B cell (primary cell): ENCODE measurements around the gene PNRC2. TPM values are rescaled to one million over a fixed set of nuclear protein-coding genes. Genes with fewer than 3 reads are reported as not detected.
"Not testable (repeated sequence)": the region's sequence is repeated elsewhere in the genome, so short reads cannot be mapped to it uniquely, and the experiment has no call there.

Experiments
- ATAC-seq: fragments of 200-7000 bp; cut with Tn5 transposase; one replicate; pipeline ENCODE4 v1.10.0; 2021; ENCODE audit warnings: low read depth, mild to moderate bottlenecking, moderate number of reproducible peaks, moderate library complexity
- CTCF ChIA-PET: fragments of 350-600 bp; sonication (Branson Sonifier 250); formaldehyde crosslinking; loops from one replicate; lab custom pipeline; 2021; ENCODE audit warnings: antibody characterized with exemption, inconsistent platforms; lab: Charles Lee
- POLR2A ChIA-PET: fragments of 350-600 bp; sonication (Branson Sonifier 250); formaldehyde crosslinking; loops from one replicate; lab custom pipeline; 2021; ENCODE audit warnings: antibody characterized with exemption; lab: Charles Lee
- DNase-seq: peaks from one replicate; pipeline ENCODE4 v3.0.0; 2013
- H2AFZ ChIP-seq: 2 replicates; pipeline ENCODE4 v1.6.1; 2012; ENCODE audit warnings: mild to moderate bottlenecking, low read depth, low read length; ENCODE audit not compliant: insufficient read depth, poor library complexity, severe bottlenecking
- H3K27ac ChIP-seq, 2 donors: 1 replicate in 1 of 2; 2 replicates in 1 of 2; pipeline ENCODE4 v1.5.1; 2012 to 2013; ENCODE audit warnings: low read length in 2 of 2, mild to moderate bottlenecking in 2 of 2, moderate library complexity in 1 of 2
- H3K27me3 ChIP-seq, 4 experiments: fragments of 200-600 bp in 1 of 4; sonication (generic) in 1 of 4; replicated peaks in 1 of 4; 1 replicate in 2 of 4; 2 replicates in 2 of 4; pipeline versions ENCODE4 v1.6.1 to v1.7.0; 2013 to 2016; ENCODE audit warnings: low read length in 3 of 4, mild to moderate bottlenecking in 2 of 4, mixed read lengths in 1 of 4, moderate library complexity in 1 of 4; ENCODE audit not compliant: insufficient read depth in 4 of 4, control insufficient read depth in 3 of 4; ENCODE audit errors: control extremely low read depth in 1 of 4
- H3K36me3 ChIP-seq, 2 experiments: replicated peaks in 1 of 2; 1 replicate in 1 of 2; 2 replicates in 1 of 2; pipeline versions ENCODE4 v1.6.1 to v1.7.1; 2013; ENCODE audit warnings: low read length in 1 of 2; ENCODE audit not compliant: insufficient read depth in 2 of 2, control insufficient read depth in 1 of 2; ENCODE audit errors: control extremely low read depth in 1 of 2, extremely low read depth in 1 of 2
- H3K4me1 ChIP-seq, 2 donors: fragments of 200-600 bp in 1 of 2; sonication (generic) in 1 of 2; 1 replicate in 1 of 2; 2 replicates in 1 of 2; pipeline versions ENCODE4 v1.5.1 to v1.6.1; 2013 to 2017; ENCODE audit warnings: low read length in 2 of 2; ENCODE audit not compliant: control insufficient read depth in 2 of 2, insufficient read depth in 2 of 2
- H3K4me2 ChIP-seq: replicated peaks from 2 replicates; pipeline ENCODE3; 2012; ENCODE audit warnings: mild to moderate bottlenecking, low read depth, low read length; ENCODE audit not compliant: poor library complexity, severe bottlenecking
- H3K4me3 ChIP-seq, 5 experiments: fragments of 200-600 bp in 1 of 5; sonication (generic) in 1 of 5; 1 replicate in 3 of 5; 2 replicates in 2 of 5; pipeline versions ENCODE4 v1.5.1 to v1.7.0; 2011 to 2016; ENCODE audit warnings: low read length in 4 of 5, mild to moderate bottlenecking in 4 of 5, low read depth in 2 of 5, control low read depth in 1 of 5, moderate library complexity in 1 of 5; ENCODE audit not compliant: insufficient read depth in 1 of 5; ENCODE audit errors: control extremely low read depth in 1 of 5, extremely low read depth in 1 of 5
- H3K79me2 ChIP-seq: fragments of 200-600 bp; sonication (generic); one replicate; pipeline ENCODE4 v1.6.0; 2016; ENCODE audit warnings: low read length; ENCODE audit not compliant: control insufficient read depth, insufficient read depth
- H3K9ac ChIP-seq: fragments of 200-600 bp; sonication (generic); 2 replicates; pipeline ENCODE4 v1.6.1; 2017; ENCODE audit warnings: mild to moderate bottlenecking, low read length, moderate library complexity
- H3K9me3 ChIP-seq, 3 donors: one replicate each; pipeline versions ENCODE4 v1.6.1 to v1.7.1; 2013; ENCODE audit warnings: low read length in 2 of 3; ENCODE audit not compliant: control insufficient read depth in 2 of 3, insufficient read depth in 1 of 3; ENCODE audit errors: control extremely low read depth in 1 of 3
- H4K20me1 ChIP-seq: 2 replicates; pipeline ENCODE4 v1.6.0; 2012; ENCODE audit warnings: mild to moderate bottlenecking, low read length; ENCODE audit not compliant: insufficient read depth, control insufficient read depth, poor library complexity, severe bottlenecking
- H3K27ac Mint-ChIP-seq: one replicate; pipeline ENCODE4 v1.8.0; 2021; ENCODE audit warnings: mixed read lengths
- H3K27me3 Mint-ChIP-seq: one replicate; pipeline ENCODE4 v1.8.0; 2021; ENCODE audit warnings: mixed read lengths
- H3K4me1 Mint-ChIP-seq: one replicate; pipeline ENCODE4 v1.8.0; 2021; ENCODE audit warnings: mixed read lengths
- H3K4me3 Mint-ChIP-seq: one replicate; pipeline ENCODE4 v1.8.0; 2021; ENCODE audit warnings: mixed read lengths
- H3K9me3 Mint-ChIP-seq: one replicate; pipeline ENCODE4 v1.8.0; 2022; ENCODE audit warnings: mixed read lengths; ENCODE audit not compliant: insufficient read depth
- EZH2 ChIP-seq: IDR thresholded peaks from 2 replicates; pipeline ENCODE4 v1.6.1; 2012; ENCODE audit warnings: borderline replicate concordance, low read depth, mild to moderate bottlenecking, moderate library complexity, low read length; ENCODE audit not compliant: insufficient read depth, poor library complexity, severe bottlenecking
- WGBS: methylation state at CpG from one replicate; pipeline ENCODE4 v1.1.5; 2013; ENCODE audit warnings: missing lambda C conversion rate; ENCODE audit not compliant: insufficient coverage; 5-methylcytosine and 5-hydroxymethylcytosine counted together
- intact Hi-C: fragments of 100-400 bp; cut with micrococcal nuclease; formaldehyde crosslinking; loops from one replicate; pipeline ENCODE4 v1.10.0; 2022
- polyA plus RNA-seq: library from polyadenylated mRNA; depleted of rRNA; stranded (reverse); fragments of >200 nt; gene quantifications from 2 replicates; pipeline ENCODE4 v1.2.3, GENCODE V29; 2012
- total RNA-seq, 2 donors: library from RNA; stranded (reverse); fragments of 120-200 nt in 1 of 2; gene quantifications; 1 replicate in 1 of 2; 2 replicates in 1 of 2; pipeline versions ENCODE4 v1.2.3 to v1.2.4, GENCODE V29; 2013 to 2022
- TF ChIP-seq, protein P1 (sequence below): fragments of 200-600 bp; IDR thresholded peaks from one replicate; pipeline ENCODE4 v1.8.0; 2022; ENCODE audit warnings: antibody characterized with exemption, mild to moderate bottlenecking

Gene PNRC2
- total and polyA plus RNA-seq, 2 donors (not counting 1 experiment from before 2014, with no cell fraction given) = 89.8 to 174 TPM

DNA sequence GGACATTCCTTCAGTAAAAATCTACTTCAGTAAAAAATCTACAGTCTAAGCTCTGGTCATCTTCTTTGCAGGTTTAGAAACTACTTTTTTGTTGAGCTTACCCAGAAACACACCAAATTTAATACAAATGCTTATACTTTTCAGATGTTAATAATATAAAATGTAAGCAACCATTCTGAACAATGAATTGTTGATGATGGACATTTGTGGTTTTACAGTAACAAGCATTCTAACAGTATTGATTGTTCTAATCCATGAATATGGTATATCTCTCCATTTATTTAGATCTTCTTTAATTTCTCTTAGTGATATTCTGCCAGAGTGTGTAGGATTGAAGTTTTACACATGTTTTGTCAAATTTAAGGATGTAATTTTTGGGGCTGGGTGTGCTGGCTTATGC, 47.5 kb downstream of the PNRC2 start:
- CTCF ChIA-PET = interaction anchor here (1.0 to 1.3 kb wide), 2 partner anchors 14 to 21 kb away, joined by 3 to 4 read pairs; no protein-coding TSS in a partner anchor
- Mint-ChIP-seq H3K4me1 (peaks cover 10% of the 10 kb centered on the region), H3K27me3 (peaks cover 17% of the 10 kb centered on the region), H3K27ac (no peak overlapping the region), H3K9me3 (no peaks in the 10 kb centered on the region), H3K4me3 (no peak overlapping the region)
- H3K27me3 ChIP-seq = no peaks in the 10 kb centered on the region
- ATAC-seq (no peak), DNase-seq (no peak)
- no peaks in the 10 kb centered on the region for H3K4me1 ChIP-seq
- no peak overlapping the region for H2AFZ ChIP-seq
- no peaks in the 10 kb centered on the region for H4K20me1 ChIP-seq
- H3K4me3 ChIP-seq = no peak overlapping the region
- no peaks in the 10 kb centered on the region for H3K36me3 ChIP-seq
- no peak overlapping the region for H3K4me2 ChIP-seq
- no peak overlapping the region for H3K27ac ChIP-seq
- H3K9me3 ChIP-seq = no peaks in the 10 kb centered on the region
- TF ChIP-seq EZH2 = no peak
- TF ChIP-seq, protein P1, sequence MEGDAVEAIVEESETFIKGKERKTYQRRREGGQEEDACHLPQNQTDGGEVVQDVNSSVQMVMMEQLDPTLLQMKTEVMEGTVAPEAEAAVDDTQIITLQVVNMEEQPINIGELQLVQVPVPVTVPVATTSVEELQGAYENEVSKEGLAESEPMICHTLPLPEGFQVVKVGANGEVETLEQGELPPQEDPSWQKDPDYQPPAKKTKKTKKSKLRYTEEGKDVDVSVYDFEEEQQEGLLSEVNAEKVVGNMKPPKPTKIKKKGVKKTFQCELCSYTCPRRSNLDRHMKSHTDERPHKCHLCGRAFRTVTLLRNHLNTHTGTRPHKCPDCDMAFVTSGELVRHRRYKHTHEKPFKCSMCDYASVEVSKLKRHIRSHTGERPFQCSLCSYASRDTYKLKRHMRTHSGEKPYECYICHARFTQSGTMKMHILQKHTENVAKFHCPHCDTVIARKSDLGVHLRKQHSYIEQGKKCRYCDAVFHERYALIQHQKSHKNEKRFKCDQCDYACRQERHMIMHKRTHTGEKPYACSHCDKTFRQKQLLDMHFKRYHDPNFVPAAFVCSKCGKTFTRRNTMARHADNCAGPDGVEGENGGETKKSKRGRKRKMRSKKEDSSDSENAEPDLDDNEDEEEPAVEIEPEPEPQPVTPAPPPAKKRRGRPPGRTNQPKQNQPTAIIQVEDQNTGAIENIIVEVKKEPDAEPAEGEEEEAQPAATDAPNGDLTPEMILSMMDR = no peak
- intact Hi-C loops = no loop called here
- no peaks in the 10 kb centered on the region for H3K79me2 ChIP-seq
- no peak overlapping the region for H3K9ac ChIP-seq
- POLR2A ChIA-PET = no interaction called here

DNA sequence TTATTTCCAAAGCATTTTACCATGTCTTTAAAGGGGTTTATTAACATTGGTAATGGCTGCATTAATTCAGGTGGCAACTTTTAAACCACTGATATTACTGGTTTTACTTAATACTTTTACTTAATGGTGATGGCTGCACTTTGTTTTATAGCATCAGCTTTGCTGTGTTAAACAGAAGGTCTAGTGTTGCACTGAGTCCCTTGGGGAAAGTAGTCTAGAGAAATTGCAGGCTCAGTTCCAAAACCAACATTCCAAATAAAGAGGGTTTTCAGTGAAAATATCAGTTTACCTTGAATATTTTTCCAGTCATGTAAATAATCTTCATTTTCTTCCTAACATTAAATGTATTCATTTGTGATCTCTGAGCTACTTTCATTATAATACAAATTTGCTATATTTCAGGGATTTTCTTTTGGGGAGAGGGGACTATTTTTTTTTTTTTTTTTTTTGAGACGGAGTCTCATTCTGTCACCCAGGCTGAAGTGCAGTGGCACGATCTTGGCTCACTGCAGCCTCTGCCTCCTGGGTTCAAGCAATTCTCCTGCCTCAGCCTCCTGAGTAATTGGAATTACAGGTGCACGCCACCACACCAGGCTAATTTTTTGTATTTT, 49.1 kb downstream of the PNRC2 start:
- H3K79me2 ChIP-seq, POLR2A ChIA-PET, H3K4me1 ChIP-seq, H3K27me3 ChIP-seq, H3K36me3 ChIP-seq, H3K4me3 Mint-ChIP-seq, CTCF ChIA-PET, H3K27ac Mint-ChIP-seq, H4K20me1 ChIP-seq, H2AFZ ChIP-seq, H3K9me3 ChIP-seq, ATAC-seq, H3K9ac ChIP-seq, H3K4me1 Mint-ChIP-seq, DNase-seq, H3K9me3 Mint-ChIP-seq, H3K27ac ChIP-seq, H3K4me2 ChIP-seq, H3K4me3 ChIP-seq, intact Hi-C loops: not testable (repeated sequence)
- H3K27me3 Mint-ChIP-seq = peaks cover 21% of the 10 kb centered on the region
- WGBS = no CpG with 5 or more reads among the region's 3 CpGs
